Stomach (tissue), 4 donors: ENCODE results near the gene NTPCR.

ENCODE experiments used
- CTCF ChIP-seq, 7 experiments: fragments of 450-650 bp in 4 of 7; fragments of 200-600 bp in 3 of 7; sonication (generic) in 3 of 7; IDR thresholded peaks; one replicate each; pipeline ENCODE4 v1.5.1; 2016 to 2019; ENCODE audit warnings: antibody characterized with exemption in 7 of 7, control low read depth in 2 of 7, mild to moderate bottlenecking in 1 of 7
- EP300 ChIP-seq: sonication (generic); formaldehyde crosslinking; IDR thresholded peaks from one replicate; pipeline ENCODE4 v1.6.1; 2017; ENCODE audit warnings: antibody characterized with exemption
- POLR2A ChIP-seq, 4 donors: fragments of 450-650 bp; IDR thresholded peaks; one replicate each; pipeline ENCODE4 v1.6.1; 2016; ENCODE audit warnings: antibody characterized with exemption in 4 of 4, control low read depth in 2 of 4, mild to moderate bottlenecking in 1 of 4, moderate library complexity in 1 of 4
- POLR2AphosphoS5 ChIP-seq, 3 donors: sonication (generic); formaldehyde crosslinking; IDR thresholded peaks; one replicate each; pipeline ENCODE4 v1.6.1; 2016; ENCODE audit warnings: antibody characterized with exemption in 3 of 3

- TF ChIP-seq CTCF (IDR thresholded peaks at IDR 0.05) (no peak), POLR2AphosphoS5 (IDR thresholded peaks at IDR 0.05) (no peak), EP300 (no peak), POLR2A (IDR thresholded peaks at IDR 0.05) (no peak)
These were observed 20.1 kb downstream of the NTPCR start for GRCh38 chr1:232970508-232970907.
